Stimulated activated CD8-positive, alpha-beta memory T cell treated with anti-CD3 and anti-CD28 coated beads, Interleukin-15, amount 100 ng/mL, for 24 hours (primary cell): Measurements from ENCODE around the gene KCNC3.
"Not testable (repeated sequence)": the region's sequence is repeated elsewhere in the genome, so short reads cannot be mapped to it uniquely, and the experiment has no call there.

Experiments used
- DNase-seq: peaks from one replicate; pipeline ENCODE4 v3.0.0-alpha.2; 2020; ENCODE audit warnings: low read depth

Gene KCNC3

DNA sequence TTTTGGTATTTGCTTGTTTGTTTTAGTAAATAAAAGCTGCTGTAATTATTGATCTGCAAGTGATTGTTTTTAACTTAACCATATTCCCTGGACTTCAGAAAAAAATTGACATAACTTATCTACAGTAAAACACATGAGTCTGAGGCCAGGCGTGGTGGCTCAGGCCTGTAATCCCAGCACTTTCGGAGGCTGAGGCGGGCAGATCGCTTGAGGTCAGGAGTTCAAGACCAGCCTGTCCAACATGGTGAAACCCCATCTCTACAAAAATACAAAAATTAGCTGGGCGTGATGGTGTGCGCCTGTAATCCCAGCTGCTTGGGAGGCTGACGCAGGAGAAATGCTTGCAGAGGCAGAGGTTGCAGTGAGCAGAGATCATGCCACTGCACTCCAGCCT lies 24.3 kb upstream of the KCNC3 start:
- DNase-seq: not testable (repeated sequence)

GRCh38 chr19:50352242-50352641 lies 23.1 kb upstream of the KCNC3 start:
- no peak for DNase-seq

DNA sequence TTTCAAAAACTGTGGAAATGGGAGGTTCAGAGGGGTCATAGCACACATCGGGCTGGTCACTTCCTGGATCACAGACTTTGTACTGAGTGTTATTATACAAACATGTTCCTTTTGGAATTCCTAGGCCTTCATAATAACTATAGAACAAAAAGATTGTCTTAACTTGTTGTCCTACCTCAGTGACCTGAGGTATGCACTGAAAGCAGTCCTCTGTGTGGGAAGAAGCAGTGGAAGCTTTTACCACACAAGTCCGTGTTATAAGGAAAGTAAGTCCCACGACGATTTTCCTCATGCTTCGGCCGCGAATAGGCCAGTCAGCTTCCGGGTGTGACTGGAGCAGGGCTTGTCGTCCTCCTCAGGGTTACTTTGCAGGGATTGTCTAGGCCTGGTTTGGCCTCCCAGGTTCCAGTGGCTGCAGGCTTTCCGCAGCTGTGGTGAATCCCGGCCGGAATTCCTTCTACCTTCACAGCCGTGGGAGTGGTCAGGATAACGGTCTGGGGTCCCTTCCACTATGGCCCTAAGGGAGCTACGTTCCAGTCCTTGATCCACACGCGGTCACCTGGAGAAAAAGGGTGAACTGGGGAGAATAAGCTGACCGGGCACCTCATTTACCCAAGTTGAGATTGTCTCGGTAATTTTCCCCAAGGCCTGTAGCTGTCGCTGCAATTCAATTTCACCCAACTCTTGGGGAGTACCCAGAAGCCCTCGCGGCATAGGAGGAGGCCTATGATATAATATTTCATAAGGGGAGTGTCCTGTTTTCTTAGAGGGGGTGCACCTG lies 20.3 kb upstream of the KCNC3 start:
- no peak for DNase-seq

DNA sequence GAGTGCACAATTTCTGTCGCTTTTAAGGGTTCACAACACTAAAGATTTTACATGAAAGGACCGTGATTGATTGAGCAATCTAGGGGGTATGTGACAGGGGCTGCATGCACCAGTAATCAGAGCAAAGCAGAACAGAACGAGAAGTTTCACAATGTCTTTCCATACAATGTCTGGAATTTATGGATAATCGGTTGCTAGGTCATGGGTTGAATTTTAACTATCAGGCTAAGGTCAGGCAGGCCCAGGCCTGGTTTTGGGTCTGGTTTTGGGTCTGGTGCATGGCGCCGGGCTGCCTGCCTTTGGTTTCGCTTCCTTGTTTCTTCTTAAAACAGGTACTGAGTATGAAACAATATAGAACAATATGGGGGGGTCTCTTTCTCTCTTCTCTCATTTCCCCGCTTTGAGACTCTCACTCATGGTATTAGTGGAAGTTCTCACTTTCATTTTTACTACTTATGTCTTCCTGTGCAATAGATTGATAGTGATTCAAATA lies 18.0 kb upstream of the KCNC3 start:
- not testable (repeated sequence) for DNase-seq

- no peak for DNase-seq
Measured at GRCh38 chr19:50344661-50345318, 15.6 kb upstream of the KCNC3 start.

DNA sequence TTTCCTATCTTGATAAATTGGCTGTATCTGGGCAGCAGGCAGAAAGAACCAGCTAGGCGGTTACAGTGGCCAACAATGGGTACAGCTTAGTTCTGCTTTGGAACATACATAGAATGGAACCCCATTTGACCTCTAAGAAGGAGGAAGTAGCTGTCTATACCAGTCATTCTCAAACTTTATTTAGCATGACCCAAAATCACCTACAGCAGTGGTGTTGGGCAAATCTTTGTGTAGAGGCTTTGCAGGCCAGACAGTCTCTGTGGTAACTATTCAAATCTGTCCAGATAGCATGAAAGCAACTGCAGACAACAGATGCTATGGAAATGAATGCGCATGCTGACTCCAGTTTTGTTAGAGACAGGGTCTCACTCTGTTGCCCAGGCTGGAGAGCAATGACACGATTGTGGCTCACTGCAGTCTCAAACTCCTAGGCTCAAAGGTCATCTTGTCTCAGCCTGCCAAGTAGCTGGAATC lies 12.0 kb upstream of the KCNC3 start:
- DNase-seq: no peak

DNA sequence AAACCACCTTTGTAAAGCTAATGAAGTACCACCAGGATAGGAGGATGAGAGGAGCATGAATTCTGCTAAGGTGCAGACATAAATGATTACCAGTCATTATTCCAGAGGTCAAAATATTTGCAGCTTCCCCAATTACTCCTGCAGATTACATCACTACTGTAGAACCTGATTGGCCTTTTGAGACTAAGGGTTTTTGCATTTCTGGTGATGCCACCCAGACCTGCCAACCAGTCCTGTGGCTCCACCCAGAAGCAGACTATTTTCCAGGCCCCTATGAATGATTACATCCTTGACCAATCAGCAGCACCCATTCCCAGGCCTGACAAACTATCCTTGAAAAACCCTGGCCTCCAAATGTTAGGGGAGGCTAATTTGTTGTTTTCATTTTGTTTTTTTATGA lies 11.2 kb upstream of the KCNC3 start:
- DNase-seq: no peak

GRCh38 chr19:50337031-50337430 lies 7.9 kb upstream of the KCNC3 start:
- not testable (repeated sequence) for DNase-seq

DNA sequence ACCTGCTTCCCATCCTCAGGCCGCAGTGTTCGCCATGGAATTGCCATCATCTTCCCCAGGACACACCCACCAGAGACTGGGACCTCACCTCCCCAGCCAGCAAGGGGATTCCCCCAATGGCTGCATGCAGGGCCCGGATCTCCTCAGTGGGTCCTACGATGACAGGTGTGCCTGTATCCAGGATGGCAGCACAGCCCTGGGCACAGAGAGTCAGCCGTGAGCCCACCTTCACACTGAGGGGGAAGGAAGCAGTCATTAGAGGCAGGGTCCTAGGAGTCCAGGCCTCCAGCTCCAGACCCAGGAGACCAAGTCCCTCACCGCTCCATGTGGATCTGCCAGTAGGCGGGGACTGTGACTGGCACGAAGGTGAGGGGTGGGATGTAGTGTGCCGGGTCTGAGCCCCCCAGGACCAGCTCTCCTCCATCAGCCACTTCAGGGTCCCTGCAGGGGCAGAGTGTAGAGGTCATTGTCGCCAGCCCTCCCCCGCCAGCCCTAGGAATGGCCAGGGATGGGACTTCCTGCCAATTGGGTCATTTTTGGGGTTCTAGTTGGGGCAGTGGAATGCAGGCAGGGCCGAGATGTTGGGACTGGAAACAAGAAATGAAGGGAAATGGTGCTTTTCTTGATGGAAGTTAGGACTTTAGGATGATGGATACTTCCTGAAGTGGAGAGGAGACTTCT lies 5.7 kb upstream of the KCNC3 start:
- DNase-seq: no peak

GRCh38 chr19:50333737-50334617 lies 4.8 kb upstream of the KCNC3 start:
- peak; percentile 80 for DNase-seq

GRCh38 chr19:50333235-50333736 lies 4.1 kb upstream of the KCNC3 start:
- DNase-seq: peak; percentile 71

GRCh38 chr19:50332244-50333038 lies 3.3 kb upstream of the KCNC3 start:
- DNase-seq: no peak

- DNase-seq: no peak
Measured at GRCh38 chr19:50331994-50332243, 2.7 kb upstream of the KCNC3 start.

DNA sequence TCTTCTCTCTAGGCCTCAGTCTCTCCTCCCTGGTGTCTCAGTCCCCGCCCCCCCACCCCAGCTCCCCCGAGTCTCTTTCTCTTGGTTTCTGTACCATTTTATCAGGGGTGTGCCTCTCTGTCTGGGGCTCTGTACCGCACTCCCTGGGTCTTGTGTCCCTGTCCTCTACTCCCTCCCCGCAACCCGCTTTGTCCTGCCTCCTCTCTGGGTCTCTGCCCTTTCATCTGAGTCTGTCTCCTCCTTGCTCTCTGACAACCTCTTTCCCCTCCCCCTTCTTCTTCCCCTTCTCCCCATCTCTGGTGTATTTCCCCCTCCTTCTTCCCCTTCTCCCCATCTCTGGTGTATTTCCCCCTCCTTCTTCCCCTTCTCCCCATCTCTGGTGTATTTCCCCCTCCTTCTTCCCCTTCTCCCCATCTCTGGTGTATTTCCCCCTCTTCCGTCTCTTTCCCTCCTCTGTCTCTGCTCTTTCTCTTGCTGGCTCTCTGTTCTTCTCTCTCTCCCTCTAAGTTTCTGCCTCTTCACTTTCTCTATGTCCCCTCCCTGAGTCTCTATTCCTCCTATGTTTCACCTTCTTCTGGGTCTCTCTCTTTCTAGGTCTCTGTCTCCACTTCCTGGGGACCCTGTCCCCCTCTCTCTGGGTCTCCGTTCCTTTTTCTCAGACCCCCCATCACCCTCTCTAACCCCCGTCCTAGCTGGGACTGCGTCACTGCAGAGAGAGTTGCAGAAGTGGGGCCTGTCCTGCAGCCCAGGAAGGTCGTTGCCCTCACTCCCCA lies 2.2 kb upstream of the KCNC3 start:
- no peak for DNase-seq

GRCh38 chr19:50330365-50331078 lies 1.3 kb upstream of the KCNC3 start:
- DNase-seq: peak; percentile 64

- not testable (repeated sequence) for DNase-seq
Measured at GRCh38 chr19:50329926-50330294, 733 bp upstream of the KCNC3 start.

- DNase-seq: no peak
Measured at GRCh38 chr19:50328873-50329145, 368 bp downstream of the KCNC3 start.

- DNase-seq: no peak
Measured at GRCh38 chr19:50328224-50328872, 829 bp downstream of the KCNC3 start.

GRCh38 chr19:50327461-50328223 lies 1.5 kb downstream of the KCNC3 start:
- DNase-seq: no peak
